Stimulated activated CD8-positive, alpha-beta memory T cell treated with anti-CD3 and anti-CD28 coated beads, Interleukin-7, amount 100 ng/mL, for 48 hours (primary cell): ENCODE results near the gene FOXJ3.
"Not testable (repeated sequence)": the region's sequence is repeated elsewhere in the genome, so short reads cannot be mapped to it uniquely, and the experiment has no call there.

Source experiments
- DNase-seq, 2 donors: peaks; one replicate each; pipeline ENCODE4 v3.0.0-alpha.2; 2020; ENCODE audit warnings: low read depth in 1 of 2; ENCODE audit errors: extremely low read depth in 1 of 2

The FOXJ3 gene

DNA sequence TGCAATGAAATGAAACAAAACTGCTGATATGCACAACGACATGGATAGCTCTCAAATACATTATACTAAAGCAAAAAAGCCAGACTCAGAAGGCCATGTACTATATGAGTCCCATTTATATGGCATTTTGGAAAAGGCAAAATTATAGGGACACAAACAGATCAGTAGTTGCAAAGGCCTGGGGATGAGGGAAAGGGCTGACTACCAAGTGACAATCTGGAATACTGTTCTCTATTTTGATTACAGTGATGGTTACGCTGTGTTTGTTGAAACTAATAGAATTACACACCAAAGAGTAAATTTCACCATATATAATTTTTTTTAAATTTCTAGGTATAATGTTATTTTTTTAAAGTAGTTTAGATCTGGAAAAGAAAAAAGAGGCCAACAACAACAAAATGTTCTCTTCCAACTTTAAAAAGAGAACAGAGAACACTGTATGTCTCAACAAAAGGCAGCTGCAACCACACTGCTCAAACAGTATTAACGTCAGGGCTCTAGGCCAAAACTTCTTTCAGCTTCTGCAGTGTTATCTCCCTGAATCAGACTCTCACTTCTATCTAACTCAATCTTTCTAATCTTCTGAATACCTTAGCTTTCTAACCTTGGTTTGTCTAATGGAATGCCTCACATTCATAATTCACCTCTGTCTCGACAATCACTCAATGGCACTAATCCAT is 75.8 kb downstream of the FOXJ3 start:
- no peak for DNase-seq

DNA sequence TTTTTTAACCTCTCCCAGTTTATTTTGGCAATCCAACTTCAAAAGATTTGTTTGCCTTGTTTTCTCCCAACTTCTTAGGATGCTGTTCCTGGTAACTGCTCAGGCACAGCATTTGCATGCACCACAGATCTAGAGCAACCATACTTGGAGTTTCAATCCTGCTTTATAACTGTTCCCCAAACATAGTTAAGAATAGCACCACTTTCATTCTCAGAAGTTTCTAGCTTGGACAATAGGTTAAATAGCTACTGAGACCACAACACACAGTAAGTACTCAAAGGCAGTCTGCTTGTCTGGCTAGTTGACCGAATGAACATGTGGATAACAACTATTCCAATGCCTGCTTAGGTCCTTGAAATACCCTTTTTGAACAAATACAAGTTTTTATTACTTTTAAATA is 76.8 kb downstream of the FOXJ3 start:
- no peak for DNase-seq

DNA sequence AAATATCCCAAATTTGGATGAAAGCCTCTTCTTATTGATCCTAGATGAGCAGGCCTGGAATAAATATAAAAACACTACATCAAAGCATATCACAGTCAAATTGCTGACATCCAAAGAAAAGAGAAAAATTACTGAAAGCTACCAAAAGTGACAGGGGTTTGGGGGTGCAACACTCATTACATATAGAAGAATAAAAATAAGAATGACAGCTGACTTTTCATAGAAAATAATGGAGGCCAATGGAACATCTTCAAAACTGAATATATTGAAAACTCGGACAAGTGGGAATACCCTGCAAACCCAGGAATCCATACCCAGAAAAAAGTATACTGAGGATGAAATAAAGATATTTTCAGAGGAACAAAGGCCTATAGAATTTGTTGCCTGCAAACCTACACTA is 84.0 kb downstream of the FOXJ3 start:
- DNase-seq = no peak

DNA sequence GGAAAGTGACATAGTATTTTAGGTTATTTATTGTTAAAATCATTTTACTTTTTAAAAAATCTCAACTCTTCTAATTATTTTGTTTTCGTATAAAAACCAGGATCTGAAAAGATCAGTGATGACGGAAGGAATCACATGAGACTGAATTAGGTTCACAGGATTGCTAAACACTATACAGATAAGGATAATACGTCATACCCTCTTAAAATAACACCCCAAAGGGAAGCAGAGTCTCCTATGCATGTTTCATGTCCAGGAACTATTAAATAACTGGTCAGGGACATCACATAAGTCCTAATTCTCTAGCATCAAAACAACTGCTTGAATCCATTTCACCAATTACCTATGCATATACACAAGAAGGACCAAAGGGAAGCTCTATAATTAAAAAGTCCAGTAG is 84.9 kb downstream of the FOXJ3 start:
- DNase-seq = no peak

DNA sequence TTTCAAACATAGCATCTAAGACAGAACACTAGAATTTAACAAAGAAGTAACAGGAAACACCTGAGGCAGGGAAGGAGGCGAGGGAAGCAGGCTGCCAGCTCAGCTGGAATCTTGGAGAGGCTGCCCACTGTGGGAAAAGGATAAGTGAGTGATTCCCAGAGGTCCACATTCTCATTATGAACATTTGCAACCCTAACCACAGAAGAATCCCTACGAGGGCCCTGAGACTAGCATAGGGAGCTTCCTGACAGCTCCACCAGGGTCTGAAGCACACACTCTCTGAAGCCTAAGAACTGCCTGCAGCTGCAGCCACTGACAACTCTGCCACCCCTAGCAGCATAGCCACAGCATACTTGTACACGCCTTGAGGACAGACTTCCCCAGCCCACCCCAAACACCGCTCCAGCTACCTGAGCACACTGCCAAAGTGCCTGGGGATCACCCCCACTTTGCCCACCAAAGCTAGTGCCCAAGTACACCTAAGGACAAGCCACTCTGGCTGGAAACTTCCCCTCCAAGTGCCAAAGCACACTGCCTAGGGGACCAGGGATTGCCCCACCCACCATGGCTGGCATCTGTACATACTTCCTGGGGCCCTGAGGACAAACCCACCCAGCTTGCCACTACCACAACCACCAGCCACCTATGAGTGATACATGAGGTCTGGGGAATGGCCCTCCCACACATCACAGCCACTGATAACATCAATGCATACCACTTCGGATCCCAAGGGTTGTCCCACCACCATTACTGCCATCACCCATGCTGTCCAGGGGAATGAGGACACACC is 93.9 kb downstream of the FOXJ3 start:
- DNase-seq = no peak

DNA sequence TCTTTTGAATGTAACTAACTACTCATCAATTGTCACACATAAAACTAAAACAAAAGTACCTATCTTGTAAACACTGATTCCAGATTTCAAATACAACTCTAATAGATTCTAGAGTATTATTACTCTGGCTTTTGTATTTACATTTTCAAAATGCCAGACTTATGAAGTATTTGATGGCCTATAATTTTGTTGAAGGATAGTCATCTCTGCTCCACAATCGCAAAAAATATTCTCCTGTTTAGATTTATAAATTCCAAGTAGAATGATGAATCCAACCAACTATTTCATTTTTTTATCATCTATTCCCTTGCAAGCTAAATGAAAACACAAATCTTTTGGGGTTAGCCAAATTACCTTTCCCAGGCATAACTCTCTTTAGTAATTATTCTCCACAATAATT is 95.5 kb downstream of the FOXJ3 start:
- DNase-seq = no peak

DNA sequence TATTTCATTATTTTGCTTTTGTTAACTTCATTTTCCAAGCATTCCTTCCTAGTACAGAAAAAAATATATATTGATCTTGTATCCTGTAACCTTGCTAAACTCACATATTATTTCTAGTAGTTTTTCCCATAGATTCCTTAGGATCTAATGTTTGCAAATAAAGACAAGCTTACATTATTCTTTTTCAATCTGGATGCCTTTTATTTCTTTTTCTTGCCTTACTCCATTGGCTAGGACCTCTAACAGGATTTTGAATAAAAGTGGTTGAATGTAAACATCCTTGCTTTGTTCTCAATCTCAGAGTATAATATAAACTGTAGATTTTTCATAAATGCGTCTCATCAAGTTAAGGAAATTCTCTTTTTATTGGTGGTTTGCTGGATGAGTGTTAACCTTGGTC is 96.0 kb downstream of the FOXJ3 start:
- DNase-seq = no peak

DNA sequence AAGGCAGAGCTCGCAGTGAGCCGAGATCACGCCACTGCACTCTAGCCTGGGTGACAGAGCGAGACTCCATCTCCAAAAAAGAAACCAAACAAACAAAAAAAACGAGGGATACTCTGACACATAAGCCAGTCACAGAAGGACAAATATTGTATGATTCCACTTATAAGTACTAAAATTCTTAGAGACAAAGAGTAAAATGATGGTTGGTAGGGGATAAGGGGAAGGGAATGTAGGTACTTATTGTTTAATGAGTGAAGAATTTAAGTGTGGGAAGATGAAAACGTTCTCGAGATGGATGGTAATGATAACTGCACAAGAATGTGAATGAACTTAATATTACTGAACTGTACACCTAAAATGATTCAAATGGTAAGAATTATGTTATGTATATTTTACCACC is 103.8 kb downstream of the FOXJ3 start:
- DNase-seq = no peak

DNA sequence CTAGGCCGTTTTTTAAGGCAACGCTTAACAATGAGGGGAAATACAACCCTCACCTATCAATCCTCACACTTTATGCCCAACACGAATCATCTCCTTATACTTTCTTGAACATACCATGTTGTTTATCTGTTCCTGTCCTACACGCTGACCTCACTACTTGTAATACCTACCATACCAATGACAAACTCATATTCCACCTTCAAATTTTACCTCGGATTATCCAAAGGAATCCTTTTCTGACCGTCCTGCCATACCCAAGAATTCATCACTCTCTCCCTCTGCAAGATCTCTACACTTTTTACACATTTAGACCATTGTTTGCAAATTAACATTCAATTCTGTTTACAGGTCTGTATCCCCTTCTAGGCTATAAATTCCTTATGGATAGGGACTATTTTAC is 106.1 kb downstream of the FOXJ3 start:
- no peak for DNase-seq

DNA sequence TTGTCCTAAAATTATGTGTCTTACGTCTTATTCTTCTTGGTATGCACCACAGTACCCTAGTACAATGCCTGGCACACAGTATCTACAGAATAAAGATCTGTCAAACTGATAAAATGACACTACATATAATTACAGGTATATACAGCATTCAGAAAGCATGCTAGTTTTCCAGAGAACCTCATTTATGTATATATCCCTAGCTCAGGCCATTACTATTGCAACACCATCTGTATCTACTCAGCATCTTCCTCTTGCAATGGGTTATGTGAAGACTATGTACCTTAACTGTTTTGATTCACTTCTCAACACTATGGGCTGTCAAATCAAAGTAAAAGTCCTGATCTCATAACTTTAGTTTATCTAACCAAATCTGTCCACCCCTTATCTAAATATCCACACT is 112.0 kb downstream of the FOXJ3 start:
- DNase-seq = no peak

DNA sequence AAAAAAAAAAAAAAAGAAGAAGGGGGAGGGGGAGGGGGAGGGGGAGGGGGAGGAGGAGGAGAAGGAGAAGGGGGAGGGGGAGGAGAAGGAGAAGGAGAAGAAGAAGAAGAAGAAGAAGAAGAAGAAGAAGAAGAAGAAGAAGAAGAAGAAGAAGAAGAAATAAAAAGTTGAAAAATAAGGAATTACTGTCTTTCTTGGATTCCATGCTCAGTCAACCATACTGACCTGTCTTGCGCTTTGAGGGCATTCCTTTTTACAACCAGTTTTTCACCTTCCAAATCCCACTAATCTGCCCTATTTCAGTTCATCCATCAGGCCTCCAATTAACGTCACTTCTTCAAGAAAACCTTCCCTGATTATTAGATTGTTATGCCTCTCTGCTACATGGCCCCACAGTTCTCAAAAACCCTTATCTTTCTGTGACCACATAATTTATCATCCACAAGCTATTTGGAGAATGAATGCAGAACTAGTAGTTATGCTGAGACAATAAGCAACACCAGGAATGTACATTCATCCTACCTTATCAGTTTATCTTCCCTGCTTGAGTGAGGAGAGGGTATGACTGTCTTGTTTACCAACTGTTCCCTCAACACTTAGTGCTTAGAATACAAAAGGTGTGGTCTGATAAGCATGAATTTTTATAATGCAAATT is 113.0 kb downstream of the FOXJ3 start:
- no peak for DNase-seq

DNA sequence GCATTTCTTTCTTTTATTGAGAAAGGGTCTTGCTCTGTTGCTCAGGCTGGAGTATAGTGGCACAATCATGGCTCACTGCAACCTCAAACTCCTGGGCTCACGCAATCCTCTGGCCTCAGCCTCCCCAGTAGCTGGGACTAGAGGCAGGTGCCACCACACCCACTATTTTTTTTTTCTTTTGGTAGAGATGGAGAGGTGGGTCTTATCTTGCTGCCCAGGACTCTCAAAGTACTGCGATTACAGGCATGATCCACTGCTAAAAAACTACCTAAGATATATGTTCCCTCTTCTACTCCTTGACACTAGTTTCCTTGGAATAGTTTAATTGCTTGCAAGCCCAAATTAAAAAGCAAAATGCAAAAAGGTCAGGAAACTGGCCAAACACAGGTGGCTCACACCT is 113.6 kb downstream of the FOXJ3 start:
- DNase-seq = no peak

DNA sequence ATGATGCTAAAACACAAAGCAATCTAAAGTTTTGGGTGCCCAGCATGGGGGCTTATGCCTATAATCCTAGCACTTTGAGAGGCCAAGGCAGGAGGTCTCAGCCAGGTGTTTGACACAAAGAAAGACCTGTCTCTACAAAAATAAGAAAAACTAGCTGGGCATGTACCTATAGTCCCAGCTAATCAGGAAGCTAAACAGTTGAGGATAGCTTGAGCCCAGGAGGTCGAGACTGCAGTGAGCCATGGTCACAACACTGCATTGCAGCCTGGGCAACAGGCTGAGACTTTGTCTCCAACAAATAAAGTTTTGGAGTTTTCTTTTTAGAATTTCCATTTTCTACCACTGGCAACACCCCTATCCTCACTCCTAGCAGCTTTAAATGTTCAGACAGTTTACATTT is 115.4 kb downstream of the FOXJ3 start:
- no peak for DNase-seq

DNA sequence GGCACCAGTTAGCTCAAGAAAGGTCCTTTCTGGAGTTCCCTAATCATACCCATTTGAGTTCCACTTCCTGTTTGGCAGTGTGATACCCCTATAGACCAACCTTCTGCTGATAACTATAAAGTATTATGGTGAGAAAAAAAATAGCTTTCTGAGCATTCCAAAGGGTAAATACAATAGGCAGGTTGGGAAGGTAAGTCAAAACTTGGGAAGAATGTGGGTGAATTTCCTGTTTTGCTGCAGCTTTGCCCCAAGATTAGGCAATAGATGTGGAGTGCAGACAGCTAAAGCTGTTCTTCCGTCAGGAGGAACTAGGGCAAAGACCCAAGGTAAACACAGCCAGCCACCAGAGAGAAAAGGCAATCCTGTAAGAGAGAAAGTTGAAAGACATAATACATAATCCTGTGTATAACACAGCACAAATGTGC is 120.6 kb downstream of the FOXJ3 start:
- DNase-seq = no peak

DNA sequence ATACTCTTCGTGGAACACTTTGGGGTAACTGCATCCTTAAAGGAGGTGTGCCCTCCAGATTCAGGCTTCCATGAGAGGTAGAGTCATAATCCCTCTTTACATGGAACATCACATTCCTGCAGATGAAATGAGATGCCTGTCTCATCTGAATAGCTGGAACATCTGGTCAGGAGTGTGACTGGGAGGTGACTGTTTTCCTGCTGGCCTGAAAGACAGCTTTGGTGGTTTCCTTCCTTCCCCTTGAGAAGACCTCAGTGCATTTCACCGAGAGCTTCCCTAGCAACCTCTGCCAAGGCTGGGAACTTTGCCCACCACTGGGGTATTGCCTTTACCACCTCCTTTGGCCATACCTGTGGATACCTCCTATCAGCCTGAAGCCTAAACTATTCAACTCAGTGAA is 123.8 kb downstream of the FOXJ3 start:
- DNase-seq = no peak

DNA sequence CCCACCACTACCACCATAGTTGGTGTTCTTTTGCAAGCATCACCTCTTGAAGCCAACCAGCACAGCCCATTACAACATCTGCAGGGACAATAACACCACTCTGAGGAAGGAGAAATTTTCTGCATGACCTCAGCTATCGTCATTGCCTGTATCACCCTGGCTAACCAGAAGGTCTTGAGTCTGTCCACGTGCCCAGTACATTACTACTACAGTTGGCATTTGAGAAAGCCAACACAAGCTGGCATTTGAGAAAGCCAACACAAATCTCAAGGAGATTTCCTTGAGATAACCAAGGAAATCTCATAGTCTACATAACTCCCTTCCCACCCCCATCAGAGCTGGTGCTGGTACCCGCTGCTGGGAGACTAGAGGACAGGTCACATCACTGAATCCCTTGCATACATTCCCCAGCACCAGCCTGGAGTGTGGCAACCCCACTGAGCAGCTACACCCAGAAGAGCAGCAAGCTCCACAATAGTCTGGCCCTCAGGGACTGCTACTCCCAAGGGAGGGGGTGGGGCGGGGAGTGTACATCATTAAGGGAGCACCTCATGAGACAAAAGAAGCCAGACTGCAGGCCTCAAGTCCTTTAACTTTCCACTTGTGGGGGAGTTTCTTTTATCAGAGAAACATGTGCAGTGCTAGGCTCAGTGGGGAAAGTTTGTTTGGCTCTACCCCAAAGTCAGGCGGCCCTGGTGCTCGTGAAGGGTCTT is 124.5 kb downstream of the FOXJ3 start:
- DNase-seq = no peak

DNA sequence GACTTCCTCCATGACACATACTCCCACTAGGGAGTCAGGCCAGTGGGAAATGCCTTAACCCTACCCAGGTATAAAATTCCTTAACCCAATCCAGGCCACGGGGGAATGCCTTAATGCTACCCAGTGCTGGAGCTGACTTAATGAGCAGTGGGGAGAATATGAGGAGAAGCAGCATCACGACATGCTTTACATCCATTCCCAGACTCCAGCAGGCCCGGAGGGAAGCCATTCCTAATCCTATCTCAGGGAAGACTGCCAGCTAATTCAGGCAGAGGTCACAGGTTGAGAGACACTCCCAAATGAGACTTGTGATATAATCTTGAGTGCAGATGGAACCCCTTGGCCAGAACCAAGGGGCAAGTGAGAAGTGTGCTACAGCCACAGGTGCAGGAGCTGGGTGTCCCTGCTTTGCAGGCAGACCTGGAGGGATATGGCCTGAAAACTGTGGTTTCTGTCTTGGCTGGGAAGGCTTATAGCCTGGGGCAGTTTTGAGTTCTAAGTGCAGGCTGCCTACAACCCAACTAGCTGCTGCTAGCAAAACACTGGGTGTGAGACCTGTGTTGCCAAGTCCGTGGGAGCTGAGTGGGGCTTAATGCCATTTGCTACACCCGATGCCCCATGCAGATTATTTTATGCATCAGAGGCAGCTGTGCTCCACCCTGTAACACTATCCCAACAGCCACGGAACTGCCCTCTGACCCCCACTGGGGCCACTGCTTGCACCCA is 125.3 kb downstream of the FOXJ3 start:
- DNase-seq = no peak

DNA sequence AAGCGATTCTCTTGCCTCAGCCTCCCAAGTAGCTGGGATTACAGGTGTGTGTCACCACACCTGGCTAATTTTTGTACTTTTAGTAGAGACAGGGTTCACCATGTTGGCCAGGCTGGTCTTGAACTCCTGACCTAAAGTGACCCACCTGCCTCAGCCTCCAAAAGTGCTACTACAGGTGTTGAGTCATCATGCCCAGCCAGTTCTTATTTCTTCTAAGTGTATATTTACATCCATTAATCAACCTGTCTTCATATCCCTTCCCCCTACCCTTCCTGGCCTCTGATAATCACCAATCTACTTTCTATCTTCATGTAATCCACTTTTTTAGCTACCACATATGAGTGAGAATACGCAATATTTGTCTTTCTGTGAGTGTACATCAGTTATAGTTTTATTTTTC is 128.1 kb downstream of the FOXJ3 start:
- not testable (repeated sequence) for DNase-seq

DNA sequence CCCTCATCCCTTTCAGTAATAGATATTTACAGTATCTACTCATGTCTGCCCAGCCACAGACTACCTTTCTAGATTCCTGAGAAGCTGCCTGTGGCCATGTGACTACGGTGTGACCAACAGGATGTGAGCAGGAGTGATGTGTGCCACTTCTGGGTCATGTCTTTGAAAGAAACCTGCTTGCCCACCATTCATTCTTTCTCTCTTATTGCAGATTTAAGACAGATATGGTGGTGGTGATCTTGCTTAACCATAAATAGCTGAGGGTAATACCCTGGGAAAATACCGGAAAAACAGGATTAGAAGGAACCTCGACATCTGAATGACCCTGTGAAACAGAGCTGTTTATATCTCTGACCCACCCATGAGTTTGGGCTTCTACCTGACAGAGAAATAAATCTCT is 128.9 kb downstream of the FOXJ3 start:
- DNase-seq = no peak

DNA sequence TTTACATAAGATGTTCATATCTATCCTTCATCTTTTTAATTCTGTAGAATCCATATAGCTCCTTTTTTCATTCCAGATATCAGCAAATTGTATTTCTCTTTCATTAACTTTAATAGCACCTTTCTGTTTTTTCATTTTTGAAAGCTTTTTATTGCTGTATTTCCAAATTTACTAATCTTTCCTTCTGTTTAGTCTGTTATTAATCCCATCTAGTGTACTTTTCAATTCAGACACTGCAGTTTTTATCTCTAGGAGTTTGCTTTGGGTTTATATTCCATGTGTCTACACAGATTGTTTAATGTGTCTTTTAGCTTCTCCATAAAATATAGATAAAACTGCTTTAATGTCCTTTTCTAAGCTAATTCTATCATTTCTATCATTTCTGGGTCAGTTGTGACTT is 133.0 kb downstream of the FOXJ3 start:
- no peak for DNase-seq

DNA sequence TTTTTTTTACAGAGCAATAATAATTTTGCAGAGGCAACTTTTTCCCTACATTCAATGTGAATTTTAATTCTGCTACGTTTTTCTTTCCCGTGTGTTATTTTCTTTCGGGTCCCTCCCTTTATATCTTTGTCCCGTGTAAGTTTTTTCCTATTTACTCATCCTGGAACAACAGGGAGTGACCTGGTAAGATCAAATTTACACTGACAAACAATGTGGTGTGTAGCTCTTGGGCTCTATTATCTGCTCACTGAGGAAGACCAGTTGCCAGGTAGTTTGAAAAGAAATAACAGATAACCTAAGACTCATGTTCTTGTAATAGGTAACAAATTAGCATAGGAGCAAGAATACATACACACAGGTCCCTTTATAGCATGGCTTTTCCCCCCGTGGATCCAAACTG is 136.8 kb downstream of the FOXJ3 start:
- DNase-seq = no peak
